Measurements from ENCODE around the gene HSPBP1. TPM values are rescaled to one million over a fixed set of nuclear protein-coding genes. Genes with fewer than 3 reads are reported as not detected.

HSPBP1 gene
- total RNA-seq, 1 experiment from 2014 or later: 83.4 TPM

DNA sequence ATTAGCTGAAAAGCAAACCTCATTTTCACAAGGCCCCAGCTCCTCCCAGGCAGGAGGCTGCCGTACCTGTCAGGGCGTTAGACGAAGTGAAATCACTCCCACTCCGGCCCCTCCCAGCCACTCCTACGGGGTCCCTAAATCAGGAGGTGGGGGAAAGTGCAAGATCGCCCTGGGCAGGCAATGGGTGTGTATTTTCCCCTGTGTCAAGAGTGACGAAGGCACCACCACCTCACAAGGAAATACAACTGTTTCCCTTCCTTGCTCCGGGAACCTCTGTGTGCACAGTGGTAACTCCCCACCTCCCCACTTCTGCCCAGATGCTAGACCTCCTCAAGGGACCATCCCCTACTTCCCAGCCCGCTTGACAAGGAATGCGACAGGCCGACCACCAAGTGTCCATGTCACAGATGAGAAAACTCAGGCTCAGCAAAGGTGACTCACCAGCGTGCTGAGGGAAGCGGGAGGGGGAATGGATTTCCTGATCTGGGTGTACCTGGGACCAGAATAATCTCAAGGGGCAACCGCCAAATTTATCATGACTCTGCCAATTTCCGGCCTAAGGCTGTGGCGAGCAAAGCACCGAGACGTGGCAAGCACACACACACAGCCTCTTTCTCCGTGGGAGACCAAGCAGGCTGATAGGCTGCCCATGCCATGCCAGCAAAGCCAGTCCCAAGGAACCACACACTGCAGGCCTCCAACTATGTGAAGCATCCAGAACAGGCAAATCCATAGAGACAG is 28.4 kb downstream of the HSPBP1 start:
- Histone ChIP-seq H3K36me3 (ENCODE audit: insufficient read depth, low read length, poor library complexity, severe bottlenecking) (peaks cover 8% of the 10 kb centered on the region), H3K9me3 (ENCODE audit: low read depth, low read length, poor library complexity, severe bottlenecking) (no peaks in the 10 kb centered on the region), H3K27me3 (replicated peaks; ENCODE audit: insufficient read depth, low read depth, low read length, poor library complexity) (no peaks in the 10 kb centered on the region), H3K4me1 (ENCODE audit: insufficient read depth, low read length, poor library complexity, severe bottlenecking) (peaks cover 8% of the 10 kb centered on the region), H3K27ac (ENCODE audit: low read depth, low read length, poor library complexity, severe bottlenecking) (no peak overlapping the region), H3K4me3 (ENCODE audit: low read depth, low read length, poor library complexity, severe bottlenecking) (no peak overlapping the region)
- TF ChIP-seq, protein P1, sequence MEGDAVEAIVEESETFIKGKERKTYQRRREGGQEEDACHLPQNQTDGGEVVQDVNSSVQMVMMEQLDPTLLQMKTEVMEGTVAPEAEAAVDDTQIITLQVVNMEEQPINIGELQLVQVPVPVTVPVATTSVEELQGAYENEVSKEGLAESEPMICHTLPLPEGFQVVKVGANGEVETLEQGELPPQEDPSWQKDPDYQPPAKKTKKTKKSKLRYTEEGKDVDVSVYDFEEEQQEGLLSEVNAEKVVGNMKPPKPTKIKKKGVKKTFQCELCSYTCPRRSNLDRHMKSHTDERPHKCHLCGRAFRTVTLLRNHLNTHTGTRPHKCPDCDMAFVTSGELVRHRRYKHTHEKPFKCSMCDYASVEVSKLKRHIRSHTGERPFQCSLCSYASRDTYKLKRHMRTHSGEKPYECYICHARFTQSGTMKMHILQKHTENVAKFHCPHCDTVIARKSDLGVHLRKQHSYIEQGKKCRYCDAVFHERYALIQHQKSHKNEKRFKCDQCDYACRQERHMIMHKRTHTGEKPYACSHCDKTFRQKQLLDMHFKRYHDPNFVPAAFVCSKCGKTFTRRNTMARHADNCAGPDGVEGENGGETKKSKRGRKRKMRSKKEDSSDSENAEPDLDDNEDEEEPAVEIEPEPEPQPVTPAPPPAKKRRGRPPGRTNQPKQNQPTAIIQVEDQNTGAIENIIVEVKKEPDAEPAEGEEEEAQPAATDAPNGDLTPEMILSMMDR (conservative IDR thresholded peaks at IDR 0.05; ENCODE audit: low read depth, low read length): no peak
- no peak for TF ChIP-seq EZH2 (IDR thresholded peaks at IDR 0.05; ENCODE audit: borderline replicate concordance, low read depth, low read length, poor library complexity, severe bottlenecking)
- no TSS peak for BruUV-seq (replicated peaks)
- ChIA-PET CTCF (no interaction called here), POLR2A (ENCODE audit: low non-redundant PET) (no interaction called here)
- intact Hi-C loops (cut with micrococcal nuclease; ENCODE audit: unreplicated experiment): no loop called here
- no peak for DNase-seq (ENCODE audit: low spot score)

DNA sequence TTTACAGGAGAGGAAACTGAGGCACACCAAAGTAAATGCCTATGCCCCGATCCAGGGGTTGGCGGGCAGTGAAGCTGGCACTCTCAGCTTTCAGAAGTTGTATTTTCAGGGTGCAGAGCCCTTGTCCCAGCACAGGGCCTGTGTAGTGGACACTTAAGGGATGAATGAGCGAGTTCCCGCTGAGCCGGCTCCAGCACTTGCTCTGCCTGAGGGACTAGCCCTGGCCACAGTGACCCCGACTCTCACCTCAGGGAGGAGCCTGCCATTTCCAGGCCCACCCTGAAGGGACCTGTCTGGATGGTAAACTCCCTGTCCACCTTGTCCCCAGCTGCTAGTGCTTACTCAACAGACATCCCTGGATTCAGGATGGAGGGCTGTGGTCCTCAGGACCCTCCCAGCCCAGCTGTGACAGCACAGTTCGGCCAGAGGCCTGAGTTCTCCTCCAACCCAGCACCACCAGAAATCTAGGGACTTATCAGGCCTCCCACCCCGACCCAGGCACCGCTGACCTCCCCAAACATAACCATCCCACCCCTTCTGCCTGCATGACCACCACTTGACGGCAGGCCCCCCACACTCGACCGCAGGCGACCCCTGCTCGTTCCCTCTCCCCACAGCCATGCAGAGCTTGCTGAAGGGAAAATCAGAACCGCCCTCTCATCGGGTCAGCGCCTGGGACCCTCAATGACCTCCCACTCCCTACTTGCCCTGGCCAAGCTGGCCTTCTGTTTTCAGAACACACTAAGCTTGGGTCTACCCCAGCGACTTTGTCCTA is 29.5 kb downstream of the HSPBP1 start:
- intact Hi-C loops (cut with micrococcal nuclease; ENCODE audit: unreplicated experiment): no loop called here
- BruUV-seq (replicated peaks): no TSS peak
- TF ChIP-seq, protein P1 (conservative IDR thresholded peaks at IDR 0.05; ENCODE audit: low read depth, low read length): no peak
- TF ChIP-seq EZH2 (IDR thresholded peaks at IDR 0.05; ENCODE audit: borderline replicate concordance, low read depth, low read length, poor library complexity, severe bottlenecking): no peak
- Histone ChIP-seq H3K4me3 (ENCODE audit: low read depth, low read length, poor library complexity, severe bottlenecking) (no peak overlapping the region), H3K9me3 (ENCODE audit: low read depth, low read length, poor library complexity, severe bottlenecking) (no peaks in the 10 kb centered on the region), H3K4me1 (ENCODE audit: insufficient read depth, low read length, poor library complexity, severe bottlenecking) (no peaks in the 10 kb centered on the region), H3K27me3 (replicated peaks; ENCODE audit: insufficient read depth, low read depth, low read length, poor library complexity) (no peaks in the 10 kb centered on the region), H3K36me3 (ENCODE audit: insufficient read depth, low read length, poor library complexity, severe bottlenecking) (peaks cover 14% of the 10 kb centered on the region), H3K27ac (ENCODE audit: low read depth, low read length, poor library complexity, severe bottlenecking) (no peak overlapping the region)
- no peak for DNase-seq (ENCODE audit: low spot score)
- CTCF ChIA-PET: no interaction called here
- POLR2A ChIA-PET (ENCODE audit: low non-redundant PET): no interaction called here

DNA sequence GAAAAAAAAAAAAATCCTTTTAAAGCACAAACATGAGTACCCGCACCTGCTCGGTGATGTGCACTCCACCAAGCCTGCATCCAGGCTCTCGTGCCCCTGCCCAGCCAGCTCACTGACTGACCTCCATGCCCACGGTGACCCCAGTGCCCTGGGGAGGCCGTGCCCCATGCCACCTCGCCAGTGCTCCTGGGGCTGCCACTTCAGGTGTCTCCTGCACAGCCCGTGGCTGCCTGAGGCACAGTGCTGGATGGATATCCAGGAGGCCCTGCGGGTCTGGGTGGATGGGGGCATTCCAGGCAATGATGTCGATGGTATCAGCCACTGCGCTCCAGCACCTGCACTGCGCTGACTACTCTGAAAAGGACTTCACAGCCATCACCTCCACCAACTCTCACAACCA is 30.1 kb downstream of the HSPBP1 start:
- no peak for TF ChIP-seq EZH2 (IDR thresholded peaks at IDR 0.05; ENCODE audit: borderline replicate concordance, low read depth, low read length, poor library complexity, severe bottlenecking)
- TF ChIP-seq, protein P1 (conservative IDR thresholded peaks at IDR 0.05; ENCODE audit: low read depth, low read length): no peak
- no TSS peak for BruUV-seq (replicated peaks)
- Histone ChIP-seq H3K9me3 (ENCODE audit: low read depth, low read length, poor library complexity, severe bottlenecking) (no peaks in the 10 kb centered on the region), H3K27me3 (replicated peaks; ENCODE audit: insufficient read depth, low read depth, low read length, poor library complexity) (no peaks in the 10 kb centered on the region), H3K36me3 (ENCODE audit: insufficient read depth, low read length, poor library complexity, severe bottlenecking) (peaks cover 20% of the 10 kb centered on the region), H3K4me1 (ENCODE audit: insufficient read depth, low read length, poor library complexity, severe bottlenecking) (no peaks in the 10 kb centered on the region), H3K4me3 (ENCODE audit: low read depth, low read length, poor library complexity, severe bottlenecking) (no peak overlapping the region), H3K27ac (ENCODE audit: low read depth, low read length, poor library complexity, severe bottlenecking) (no peak overlapping the region)
- DNase-seq (ENCODE audit: low spot score): no peak
- intact Hi-C loops (cut with micrococcal nuclease; ENCODE audit: unreplicated experiment): no loop called here
- POLR2A ChIA-PET (ENCODE audit: low non-redundant PET): no interaction called here
- CTCF ChIA-PET: no interaction called here

Measured in A673 (cell line).